ENCODE data around the gene CFAP299.
A peak's percentile ranks its signal among the peaks of the same experiment; 100 is the strongest.

Gene CFAP299

DNA sequence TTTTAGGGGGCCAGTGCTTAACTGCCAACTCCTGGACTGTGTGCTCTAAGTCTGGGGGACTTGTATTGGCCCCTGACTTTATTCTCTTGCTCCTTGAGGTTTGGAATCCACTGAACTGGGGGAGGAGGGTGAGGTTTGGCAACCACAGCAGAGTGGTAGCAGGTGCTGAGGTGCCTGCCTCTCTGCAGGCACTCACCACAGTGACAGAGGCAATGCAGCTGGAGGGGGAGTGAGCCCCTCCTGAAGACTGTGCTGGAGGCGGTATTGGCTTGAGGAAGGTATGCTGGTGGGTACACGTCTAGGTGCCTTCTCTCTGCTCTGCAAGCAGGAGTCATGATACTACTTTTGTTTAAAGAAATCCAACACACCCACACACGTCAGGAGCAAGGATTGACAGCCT lies 24.6 kb downstream of the CFAP299 start:
- Histone ChIP-seq H3K27me3 (ENCODE audit: insufficient read depth, low read length, poor library complexity, severe bottlenecking) (no peaks in the 10 kb centered on the region), H3K79me2 (ENCODE audit: insufficient read depth, low read length) (no peaks in the 10 kb centered on the region), H3K9me2 (replicated peaks; ENCODE audit: low read depth, low read length) (no peaks in the 10 kb centered on the region), H3F3A (ENCODE audit: low read depth) (no peaks in the 10 kb centered on the region), H4K20me1 (ENCODE audit: insufficient read depth, low read length, poor library complexity, severe bottlenecking) (no peaks in the 10 kb centered on the region), H3K4me3 (ENCODE audit: low read length, poor library complexity, severe bottlenecking) (no peak overlapping the region), H3K9ac (ENCODE audit: low read depth, low read length, poor library complexity, severe bottlenecking) (no peak overlapping the region), H3K4me2 (ENCODE audit: low read depth, low read length, poor library complexity, severe bottlenecking) (no peak overlapping the region), H2AFZ (ENCODE audit: low read length) (no peak overlapping the region), H3K9me3 (ENCODE audit: insufficient read depth, low read depth, low read length) (no peaks in the 10 kb centered on the region), H3K36me3 (ENCODE audit: insufficient read depth, low read length) (no peaks in the 10 kb centered on the region), H3K4me1 (ENCODE audit: insufficient read depth, low read length, poor library complexity, severe bottlenecking) (no peaks in the 10 kb centered on the region)
- TF ChIP-seq EZH2phosphoT487 (IDR thresholded peaks at IDR 0.05; ENCODE audit: borderline replicate concordance) (no peak), CTCF (conservative IDR thresholded peaks at IDR 0.05; ENCODE audit: low read length) (no peak)

- Histone ChIP-seq H2AFZ (ENCODE audit: low read length) (no peak overlapping the region), H3K4me3 (ENCODE audit: low read length, poor library complexity, severe bottlenecking) (no peak overlapping the region), H3K27me3 (ENCODE audit: insufficient read depth, low read length, poor library complexity, severe bottlenecking) (no peaks in the 10 kb centered on the region), H3K9ac (ENCODE audit: low read depth, low read length, poor library complexity, severe bottlenecking) (no peak overlapping the region), H3K4me1 (ENCODE audit: insufficient read depth, low read length, poor library complexity, severe bottlenecking) (no peaks in the 10 kb centered on the region), H3K9me3 (ENCODE audit: insufficient read depth, low read depth, low read length) (no peaks in the 10 kb centered on the region), H3K4me2 (ENCODE audit: low read depth, low read length, poor library complexity, severe bottlenecking) (no peak overlapping the region), H3K79me2 (ENCODE audit: insufficient read depth, low read length) (no peaks in the 10 kb centered on the region), H3K36me3 (ENCODE audit: insufficient read depth, low read length) (no peaks in the 10 kb centered on the region), H4K20me1 (ENCODE audit: insufficient read depth, low read length, poor library complexity, severe bottlenecking) (no peaks in the 10 kb centered on the region), H3K9me2 (replicated peaks; ENCODE audit: low read depth, low read length) (no peaks in the 10 kb centered on the region), H3F3A (ENCODE audit: low read depth) (no peaks in the 10 kb centered on the region)
- TF ChIP-seq CTCF (conservative IDR thresholded peaks at IDR 0.05; ENCODE audit: low read length) (no peak), EZH2phosphoT487 (IDR thresholded peaks at IDR 0.05; ENCODE audit: borderline replicate concordance) (no peak)
Measured at GRCh38 chr4:80360900-80361299, 25.4 kb downstream of the CFAP299 start.

GRCh38 chr4:80361329-80361900 lies 25.9 kb downstream of the CFAP299 start:
- no peaks in the 10 kb centered on the region for H3K79me2 ChIP-seq (ENCODE audit: insufficient read depth, low read length)
- H3F3A ChIP-seq (ENCODE audit: low read depth) = no peaks in the 10 kb centered on the region
- no peaks in the 10 kb centered on the region for H3K27me3 ChIP-seq (ENCODE audit: insufficient read depth, low read length, poor library complexity, severe bottlenecking)
- no peaks in the 10 kb centered on the region for H3K9me3 ChIP-seq (ENCODE audit: insufficient read depth, low read depth, low read length)
- TF ChIP-seq EZH2phosphoT487 (IDR thresholded peaks at IDR 0.05; ENCODE audit: borderline replicate concordance) (no peak), CTCF (conservative IDR thresholded peaks at IDR 0.05; ENCODE audit: low read length) (peak; percentile 76)
- no peaks in the 10 kb centered on the region for H3K36me3 ChIP-seq (ENCODE audit: insufficient read depth, low read length)
- H4K20me1 ChIP-seq (ENCODE audit: insufficient read depth, low read length, poor library complexity, severe bottlenecking) = no peaks in the 10 kb centered on the region
- no peaks in the 10 kb centered on the region for H3K9me2 ChIP-seq (replicated peaks; ENCODE audit: low read depth, low read length)
- H3K4me2 ChIP-seq (ENCODE audit: low read depth, low read length, poor library complexity, severe bottlenecking) = no peak overlapping the region
- H2AFZ ChIP-seq (ENCODE audit: low read length) = no peak overlapping the region
- no peak overlapping the region for H3K9ac ChIP-seq (ENCODE audit: low read depth, low read length, poor library complexity, severe bottlenecking)
- peaks cover 3% of the 10 kb centered on the region for H3K4me1 ChIP-seq (ENCODE audit: insufficient read depth, low read length, poor library complexity, severe bottlenecking)
- no peak overlapping the region for H3K4me3 ChIP-seq (ENCODE audit: low read length, poor library complexity, severe bottlenecking)

Measured in Loucy (cell line).